DLD1 (cell line): ENCODE results near the gene ITGB1BP1.

Experiments used
- in situ Hi-C: cut with HindIII; loops from 2 replicates; pipeline ENCODE4 v1.10.0; 2017; ENCODE audit warnings: low sequenced_read_pairs

ITGB1BP1 gene

GRCh38 chr2:9428965-9429577 lies 5.7 kb upstream of the ITGB1BP1 start:
- in situ Hi-C loops, result no loop called here

DNA sequence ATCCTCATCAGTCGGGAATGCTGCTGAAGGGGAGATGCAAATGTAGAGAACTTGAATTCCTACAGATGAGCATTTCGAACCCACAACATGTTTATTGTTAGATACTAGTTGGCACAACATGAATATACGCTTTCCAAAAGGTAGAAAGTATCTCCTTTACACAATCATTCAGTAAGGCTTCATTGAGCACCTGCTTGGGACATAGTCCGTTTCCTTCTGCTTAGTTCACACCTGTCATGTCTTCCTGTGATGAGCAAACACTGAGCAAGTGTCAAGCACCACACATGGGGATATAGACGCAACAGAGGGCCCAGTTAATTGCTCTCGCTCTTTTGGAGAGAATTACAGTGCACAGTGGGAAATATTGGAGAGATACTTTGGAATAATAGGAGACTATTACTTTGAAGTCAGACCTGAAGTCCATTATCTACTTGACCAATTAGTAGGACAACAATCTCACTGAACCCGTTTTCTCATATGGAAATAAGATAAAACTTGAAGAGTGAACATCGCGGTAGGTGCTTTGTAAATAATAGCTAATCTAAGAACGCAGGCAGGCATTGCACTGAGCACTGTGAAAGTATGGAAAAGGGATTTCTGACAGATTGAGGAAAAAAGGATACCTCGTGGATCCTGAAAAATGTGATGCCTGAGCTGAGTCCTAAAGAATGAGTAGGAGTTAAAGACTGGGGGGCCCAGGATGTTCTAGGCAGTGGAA lies 1.3 kb upstream of the ITGB1BP1 start:
- in situ Hi-C loops, result no loop called here

GRCh38 chr2:9423922-9424272 lies 569 bp upstream of the ITGB1BP1 start:
- in situ Hi-C loops, result no loop called here

GRCh38 chr2:9422321-9423099 lies 818 bp downstream of the ITGB1BP1 start:
- in situ Hi-C loops, result no loop called here

DNA sequence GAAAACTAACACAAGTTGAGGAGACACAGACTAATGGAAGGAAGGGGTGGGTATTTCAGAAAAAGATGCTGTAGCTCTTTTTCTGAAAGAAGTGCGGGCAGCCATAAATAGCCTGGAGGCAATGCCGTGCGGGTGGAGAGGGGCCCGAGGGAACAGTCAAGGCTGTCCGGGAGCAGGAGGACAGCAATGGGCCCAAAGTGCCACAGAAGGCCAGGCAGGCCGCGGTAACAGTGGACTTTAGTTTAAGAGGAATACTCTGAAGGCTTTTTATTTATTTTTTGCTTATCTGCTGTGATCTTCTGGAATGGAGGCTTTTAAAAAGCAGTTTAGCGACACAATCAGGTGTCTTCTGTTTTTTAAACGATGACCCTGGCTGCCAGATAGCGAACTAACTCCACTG lies 2.8 kb downstream of the ITGB1BP1 start:
- in situ Hi-C loops, result no loop called here

DNA sequence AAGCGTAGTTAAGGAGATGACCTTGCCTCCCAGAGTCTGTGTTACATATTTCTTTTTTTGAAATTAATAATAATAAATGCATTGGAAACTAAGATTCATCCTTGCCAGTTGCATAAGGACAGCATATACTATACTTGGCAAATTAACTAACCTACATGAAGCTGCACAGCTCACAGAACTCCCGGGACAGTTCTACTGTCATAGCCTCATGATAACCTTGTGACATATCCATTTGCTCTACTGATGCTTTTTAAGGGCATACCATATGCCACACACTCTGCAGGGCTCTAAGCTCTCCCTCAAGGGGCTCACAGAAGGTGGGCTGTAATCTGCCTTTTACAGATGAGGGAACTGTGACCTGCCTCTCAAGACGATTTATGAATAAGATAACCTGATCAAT lies 3.8 kb downstream of the ITGB1BP1 start:
- in situ Hi-C loops, result no loop called here

GRCh38 chr2:9418746-9419145 lies 4.6 kb downstream of the ITGB1BP1 start:
- in situ Hi-C loops, result no loop called here

- in situ Hi-C loops, result no loop called here
Measured at GRCh38 chr2:9417725-9418124, 5.6 kb downstream of the ITGB1BP1 start.

- in situ Hi-C loops, result no loop called here
Measured at GRCh38 chr2:9416962-9417316, 6.4 kb downstream of the ITGB1BP1 start.

GRCh38 chr2:9416267-9416961 lies 6.9 kb downstream of the ITGB1BP1 start:
- in situ Hi-C loops, result no loop called here

GRCh38 chr2:9415516-9416169 lies 7.7 kb downstream of the ITGB1BP1 start:
- in situ Hi-C loops, result no loop called here

GRCh38 chr2:9412781-9413180 lies 10.5 kb downstream of the ITGB1BP1 start:
- in situ Hi-C loops, result no loop called here

GRCh38 chr2:9410108-9410507 lies 13.2 kb downstream of the ITGB1BP1 start:
- in situ Hi-C loops, result no loop called here

DNA sequence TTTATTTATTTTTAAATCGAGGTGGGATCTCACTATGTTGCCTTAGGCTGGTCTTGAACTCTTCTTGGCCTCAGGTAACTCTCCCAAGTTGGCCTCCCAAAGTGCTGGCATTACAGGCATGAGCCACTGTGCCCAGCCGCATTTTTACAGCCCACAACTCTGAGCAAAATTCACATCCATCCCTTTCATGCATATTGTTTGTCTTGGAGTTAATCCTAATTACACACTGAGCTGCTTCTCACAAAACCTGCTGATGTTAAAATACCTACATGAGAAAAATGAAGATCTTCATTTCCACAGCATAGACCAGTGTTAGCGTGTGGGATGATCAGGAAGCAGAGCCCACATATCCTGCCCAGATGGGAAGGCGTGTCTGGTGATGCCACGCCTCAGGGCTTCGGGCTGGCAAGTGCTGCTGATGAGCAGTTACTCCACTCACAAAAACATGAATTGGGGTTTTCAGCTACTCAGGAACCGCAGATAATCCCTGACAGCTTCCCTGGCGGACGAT lies 14.6 kb downstream of the ITGB1BP1 start:
- in situ Hi-C loops, result no loop called here

DNA sequence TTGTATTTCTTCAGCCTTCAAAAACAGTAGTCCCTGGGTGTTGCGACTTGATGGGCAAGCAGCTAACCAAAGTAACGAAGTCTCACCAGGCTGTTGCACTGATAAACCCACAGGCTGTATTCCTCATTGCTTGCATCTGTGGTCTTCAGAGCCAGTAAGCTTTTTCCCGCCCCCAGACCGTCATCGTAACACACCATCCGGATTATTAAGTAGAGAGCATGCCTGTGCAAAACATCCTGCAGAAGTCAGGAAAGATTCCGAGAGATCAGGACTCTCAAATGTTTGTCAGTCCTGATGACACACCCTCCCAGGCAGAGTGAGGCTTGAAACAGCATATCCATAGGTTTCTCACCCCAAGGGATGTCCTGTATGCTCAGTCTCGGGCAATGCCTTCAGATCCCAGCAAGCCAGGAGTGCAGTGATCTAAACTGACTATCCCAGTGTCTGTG lies 15.9 kb downstream of the ITGB1BP1 start:
- in situ Hi-C loops, result no loop called here

DNA sequence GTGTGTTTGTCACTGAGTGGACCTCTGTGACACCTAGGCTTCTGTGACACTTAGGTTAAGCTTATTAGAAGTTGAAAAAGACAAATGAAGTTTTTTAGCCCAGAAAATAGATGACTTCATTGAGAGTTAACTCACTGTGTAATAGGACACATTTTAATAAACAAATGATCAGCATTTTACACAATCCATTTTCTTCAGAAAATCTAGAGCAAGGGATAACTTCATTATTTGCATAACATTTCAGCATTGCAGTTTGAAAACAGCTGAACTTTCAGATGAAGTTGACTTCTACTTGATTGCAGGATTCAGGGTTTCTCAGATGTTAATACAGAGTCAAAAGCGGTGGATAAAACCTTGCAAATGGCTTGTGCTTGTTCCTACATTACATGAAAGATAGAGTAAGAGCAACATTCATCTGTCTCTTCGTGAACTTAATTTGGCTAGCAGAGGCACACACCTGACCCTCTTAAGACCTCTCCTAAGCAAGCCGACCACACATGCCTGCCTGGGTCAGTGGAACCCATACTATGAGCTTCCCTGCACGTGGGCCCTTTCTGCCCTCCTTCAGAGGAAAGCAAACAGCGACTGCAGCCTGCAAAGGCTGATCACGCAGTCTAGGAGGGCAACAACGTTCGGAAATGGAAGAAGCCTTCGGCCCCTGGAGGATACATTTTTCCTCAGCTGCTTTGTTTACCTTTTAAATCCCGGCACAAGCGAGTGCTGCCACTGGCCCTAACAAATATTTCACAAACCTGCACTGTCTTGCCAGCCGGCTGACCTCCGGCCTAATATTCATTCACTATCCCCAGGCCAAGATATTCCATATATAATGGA lies 16.6 kb downstream of the ITGB1BP1 start:
- in situ Hi-C loops, result no loop called here

DNA sequence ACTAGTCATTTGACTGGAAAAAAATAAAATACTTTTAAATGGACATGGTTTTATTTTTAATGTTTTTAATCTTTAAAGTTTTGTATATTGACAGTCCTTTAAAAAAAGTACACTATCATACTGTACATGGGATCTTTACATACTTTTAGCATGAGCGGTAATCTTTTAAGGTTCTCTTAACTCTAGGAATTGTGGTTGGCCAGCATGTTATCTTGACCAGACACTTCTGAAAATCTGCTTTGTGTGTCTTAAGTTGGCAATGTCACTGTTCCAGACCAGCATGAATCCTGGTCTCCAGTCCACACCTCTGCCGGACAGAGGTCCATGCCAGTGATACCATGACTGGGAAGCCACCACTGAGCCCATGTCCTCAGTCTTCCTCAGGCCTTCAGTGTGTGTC lies 17.7 kb downstream of the ITGB1BP1 start:
- in situ Hi-C loops, result no loop called here

DNA sequence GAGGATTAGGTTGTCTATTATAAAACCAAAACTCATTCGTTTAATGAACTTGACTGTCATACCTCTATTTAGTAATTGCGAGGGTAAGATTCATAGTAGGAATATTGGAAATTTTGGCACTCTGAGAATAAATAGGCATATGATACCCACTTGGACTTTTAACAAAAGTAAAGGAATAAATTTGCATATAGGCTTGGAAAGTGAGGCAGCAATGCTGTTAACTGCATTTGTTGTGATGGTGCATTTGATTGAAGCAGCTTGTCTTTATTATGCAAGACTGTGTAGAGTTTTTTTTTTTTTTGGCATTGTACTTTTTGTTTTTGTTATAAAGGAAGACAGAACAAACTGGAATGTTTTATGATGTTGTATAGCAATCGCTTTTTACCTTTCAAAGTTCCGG lies 18.9 kb downstream of the ITGB1BP1 start:
- in situ Hi-C loops, result no loop called here

GRCh38 chr2:9403924-9404323 lies 19.4 kb downstream of the ITGB1BP1 start:
- in situ Hi-C loops, result no loop called here
